A549 (cell line): ENCODE data around the gene EXOC6. TPM values are rescaled to one million over a fixed set of nuclear protein-coding genes. Genes with fewer than 3 reads are reported as not detected.

Experiments
- ATAC-seq, 2 experiments: fragments of 200-7000 bp in 1 of 2; fragments of >200 bp in 1 of 2; cut with Nextera tagmentation in 1 of 2; cut with Tn5 transposase in 1 of 2; 3 replicates each; pipeline versions ENCODE4 v1.8.0 to v1.9.1; 2018 to 2020; ENCODE audit warnings: mild to moderate bottlenecking in 1 of 2, moderate library complexity in 1 of 2
- CTCF ChIA-PET: fragments of 300-600 bp; sonication (Branson Sonifier 250); formaldehyde crosslinking; extraction: SDS; loops from one replicate; lab custom pipeline; 2021; ENCODE audit warnings: antibody characterized with exemption, inconsistent platforms; lab: Yijun Ruan, JAX
- POLR2A ChIA-PET: fragments of 350-600 bp; formaldehyde crosslinking; extraction: SDS; loops from one replicate; lab custom pipeline; 2021; ENCODE audit warnings: antibody characterized with exemption, inconsistent platforms; lab: Yijun Ruan, JAX
- DNase-seq, 2 experiments: peaks; one replicate each; pipeline versions ENCODE4 v3.0.0 to v3.0.0-alpha.2; 2011 to 2016; ENCODE audit warnings: low read depth in 1 of 2, low spot score in 1 of 2
- FAIRE-seq: peaks from 2 replicates; lab custom pipeline; 2011; peaks lifted over from hg19 to GRCh38; lab: Jason Lieb, UNC
- H3K27ac ChIP-seq, 2 experiments: fragments of >200 bp; sonication (Bioruptor Twin); formaldehyde crosslinking; 3 replicates each; pipeline ENCODE4 v1.5.1; 2016 to 2017
- H3K4me1 ChIP-seq: fragments of >200 bp; sonication (Bioruptor Twin); formaldehyde crosslinking; 3 replicates; pipeline ENCODE4 v1.6.1; 2016
- H3K4me2 ChIP-seq: fragments of >200 bp; sonication (Bioruptor Twin); formaldehyde crosslinking; 3 replicates; pipeline ENCODE4 v1.6.1; 2016
- H3K4me3 ChIP-seq: fragments of >200 bp; sonication (Bioruptor Twin); formaldehyde crosslinking; 3 replicates; pipeline ENCODE4 v1.5.1; 2016
- H3K9me3 ChIP-seq: fragments of >200 bp; sonication (Bioruptor Twin); formaldehyde crosslinking; 3 replicates; pipeline ENCODE4 v1.6.1; 2016
- BCL3 ChIP-seq: fragments of >200 bp; sonication (Bioruptor Twin); formaldehyde crosslinking; IDR thresholded peaks from 3 replicates; pipeline ENCODE4 v1.6.1; 2016
- CBX2 ChIP-seq: fragments of 200-600 bp; sonication (generic); IDR thresholded peaks from 2 replicates; pipeline ENCODE4 v1.6.1; 2016; ENCODE audit warnings: low read depth, mild to moderate bottlenecking, borderline replicate concordance
- CEBPB ChIP-seq, 2 experiments: fragments of >200 bp in 1 of 2; sonication (Bioruptor Twin) in 1 of 2; formaldehyde crosslinking in 1 of 2; IDR thresholded peaks; 2 replicates each; pipeline ENCODE4 v1.6.1; 2012 to 2016
- CTCF ChIP-seq: fragments of >200 bp; sonication (Bioruptor Twin); formaldehyde crosslinking; IDR thresholded peaks from 3 replicates; pipeline ENCODE4 v1.5.1; 2016
- EP300 ChIP-seq, 2 experiments: fragments of >200 bp; sonication (Bioruptor Twin); formaldehyde crosslinking; IDR thresholded peaks; 2 replicates in 1 of 2; 3 replicates in 1 of 2; pipeline ENCODE4 v1.6.1; 2016 to 2017
- FOSL2 ChIP-seq, 2 experiments: fragments of 450-650 bp in 1 of 2; fragments of >200 bp in 1 of 2; sonication (Bioruptor Twin) in 1 of 2; formaldehyde crosslinking; IDR thresholded peaks; 2 replicates each; pipeline versions ENCODE4 v1.5.0 to v1.6.1; 2016 to 2020; ENCODE audit warnings: mild to moderate bottlenecking in 1 of 2, moderate library complexity in 1 of 2
- HEYL ChIP-seq: fragments of 250-450 bp; sonication (Bioruptor Pico); IDR thresholded peaks from 2 replicates; pipeline ENCODE4 v1.8.0; 2021; ENCODE audit warnings: mild to moderate bottlenecking, moderate library complexity
- HMGXB4 ChIP-seq: fragments of 250-450 bp; sonication (Bioruptor Pico); IDR thresholded peaks from 2 replicates; pipeline ENCODE4 v1.5.0; 2021; ENCODE audit warnings: mild to moderate bottlenecking, moderate library complexity, borderline replicate concordance
- HOXB13 ChIP-seq: fragments of 250-450 bp; sonication (Bioruptor Pico); IDR thresholded peaks from 2 replicates; pipeline ENCODE4 v1.5.0; 2020; ENCODE audit warnings: low read depth, mild to moderate bottlenecking, moderate library complexity
- HOXB5 ChIP-seq: fragments of 250-450 bp; sonication (Bioruptor Pico); IDR thresholded peaks from 2 replicates; pipeline ENCODE4 v1.5.0; 2020; ENCODE audit warnings: mild to moderate bottlenecking, moderate library complexity
- JUN ChIP-seq, 2 experiments: fragments of >200 bp; sonication (Bioruptor Twin); formaldehyde crosslinking; IDR thresholded peaks; 2 replicates in 1 of 2; 3 replicates in 1 of 2; pipeline ENCODE4 v1.6.1; 2016 to 2017
- JUNB ChIP-seq: fragments of >200 bp; sonication (Bioruptor Twin); formaldehyde crosslinking; IDR thresholded peaks from 2 replicates; pipeline ENCODE4 v1.6.1; 2016
- MAZ ChIP-seq: fragments of 150-350 bp; IDR thresholded peaks from 2 replicates; pipeline ENCODE4 v1.6.1; 2014; ENCODE audit warnings: antibody characterized with exemption, low read depth, low read length, borderline replicate concordance
- NPAS2 ChIP-seq: fragments of 250-450 bp; sonication (Bioruptor Pico); IDR thresholded peaks from 2 replicates; pipeline ENCODE4 v1.8.0; 2022; ENCODE audit warnings: mild to moderate bottlenecking, moderate library complexity, borderline replicate concordance
- RARB ChIP-seq: fragments of 250-450 bp; sonication (Bioruptor Pico); IDR thresholded peaks from 2 replicates; pipeline ENCODE4 v1.8.0; 2021; ENCODE audit warnings: mild to moderate bottlenecking, moderate library complexity
- SMC3 ChIP-seq: fragments of >200 bp; sonication (Bioruptor Twin); formaldehyde crosslinking; IDR thresholded peaks from 3 replicates; pipeline ENCODE4 v1.6.1; 2018; ENCODE audit warnings: inconsistent platforms
- SREBF2 ChIP-seq: fragments of 450-650 bp; IDR thresholded peaks from 2 replicates; pipeline ENCODE4 v1.6.1; 2014; ENCODE audit warnings: mild to moderate bottlenecking, moderate library complexity
- TFCP2L1 ChIP-seq: fragments of 250-450 bp; sonication (Bioruptor Pico); IDR thresholded peaks from 2 replicates; pipeline ENCODE4 v1.5.0; 2021; ENCODE audit warnings: mild to moderate bottlenecking
- ZFP36 ChIP-seq: fragments of 450-650 bp; IDR thresholded peaks from 2 replicates; pipeline ENCODE4 v1.6.1; 2014; ENCODE audit warnings: borderline replicate concordance; ENCODE audit not compliant: partially characterized antibody
- WGBS: methylation state at CpG from one replicate; pipeline ENCODE4 v1.1.6; 2017; ENCODE audit errors: missing lambda C conversion rate; 5-methylcytosine and 5-hydroxymethylcytosine counted together
- polyA plus RNA-seq, 4 experiments: library from polyadenylated mRNA; depleted of rRNA in 3 of 4; stranded (reverse); fragments of >200 nt; fragmentation: RNase III in 1 of 4; extraction: RNeasy Plus Mini Kit Qiagen cat#74134 plus additional on column Dnase treatment in 1 of 4; gene quantifications; 2 replicates in 3 of 4; 3 replicates in 1 of 4; pipeline ENCODE4 v1.2.3, GENCODE V29; 2011 to 2017
- TF ChIP-seq, protein P1 (sequence below): IDR thresholded peaks from 2 replicates; pipeline ENCODE4 v1.6.1; 2012

The EXOC6 gene
- polyA plus RNA-seq, 2 of the 4 experiments (the other 2 are of a cell fraction): 16.8 to 48.5 TPM

DNA sequence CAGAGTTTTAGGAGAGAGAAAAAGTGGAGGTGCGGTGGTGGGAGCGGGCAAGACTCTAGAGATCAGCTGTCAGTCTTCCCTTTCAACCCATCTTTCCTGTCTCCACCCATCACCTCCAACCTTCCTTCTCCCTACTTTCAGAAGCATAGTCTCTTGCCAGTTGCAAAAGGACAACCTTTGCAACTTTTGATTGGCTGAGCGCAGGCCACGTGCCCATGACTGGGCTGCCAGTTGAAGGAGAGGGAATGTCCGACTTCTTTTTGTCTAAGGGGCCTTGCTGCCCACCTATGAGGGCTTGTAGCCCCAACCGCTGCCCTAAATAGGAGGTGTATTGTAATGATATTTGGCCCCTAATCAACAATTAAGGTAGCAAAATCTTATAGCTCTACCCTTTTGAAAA lies 238.0 kb downstream of the EXOC6 start:
- DNase-seq (no peak), ATAC-seq (no peak), FAIRE-seq (no peak)
- TF ChIP-seq SREBF2 (no peak), HMGXB4 (CRISPR knock-in tag) (no peak), RARB (no peak), JUN (IDR thresholded peaks at IDR 0.05) (no peak), EP300 (IDR thresholded peaks at IDR 0.05) (no peak), BCL3 (no peak), CTCF (no peak), HOXB5 (no peak), ZFP36 (no peak), TFCP2L1 (CRISPR knock-in tag) (no peak), HOXB13 (CRISPR knock-in tag) (no peak), CEBPB (IDR thresholded peaks at IDR 0.05) (no peak), SMC3 (no peak), CBX2 (no peak), JUNB (no peak), FOSL2 (IDR thresholded peaks at IDR 0.05) (no peak), FOSL2 (CRISPR knock-in tag; IDR thresholded peaks at IDR 0.05) (no peak)
- TF ChIP-seq, protein P1, sequence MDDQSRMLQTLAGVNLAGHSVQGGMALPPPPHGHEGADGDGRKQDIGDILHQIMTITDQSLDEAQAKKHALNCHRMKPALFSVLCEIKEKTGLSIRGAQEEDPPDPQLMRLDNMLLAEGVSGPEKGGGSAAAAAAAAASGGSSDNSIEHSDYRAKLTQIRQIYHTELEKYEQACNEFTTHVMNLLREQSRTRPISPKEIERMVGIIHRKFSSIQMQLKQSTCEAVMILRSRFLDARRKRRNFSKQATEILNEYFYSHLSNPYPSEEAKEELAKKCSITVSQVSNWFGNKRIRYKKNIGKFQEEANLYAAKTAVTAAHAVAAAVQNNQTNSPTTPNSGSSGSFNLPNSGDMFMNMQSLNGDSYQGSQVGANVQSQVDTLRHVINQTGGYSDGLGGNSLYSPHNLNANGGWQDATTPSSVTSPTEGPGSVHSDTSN: no peak
- Histone ChIP-seq H3K4me3 (no peak overlapping the region), H3K4me1 (no peaks in the 10 kb centered on the region), H3K4me2 (no peak overlapping the region), H3K9me3 (no peaks in the 10 kb centered on the region), H3K27ac (no peak overlapping the region)
- WGBS: 88% methylated on average over 6 of the region's 6 CpGs
- ChIA-PET POLR2A (no interaction called here), CTCF (interaction anchor here (1.1 kb wide), 1 partner anchor 210 kb away, joined by 3 read pairs; no protein-coding TSS in a partner anchor)

DNA sequence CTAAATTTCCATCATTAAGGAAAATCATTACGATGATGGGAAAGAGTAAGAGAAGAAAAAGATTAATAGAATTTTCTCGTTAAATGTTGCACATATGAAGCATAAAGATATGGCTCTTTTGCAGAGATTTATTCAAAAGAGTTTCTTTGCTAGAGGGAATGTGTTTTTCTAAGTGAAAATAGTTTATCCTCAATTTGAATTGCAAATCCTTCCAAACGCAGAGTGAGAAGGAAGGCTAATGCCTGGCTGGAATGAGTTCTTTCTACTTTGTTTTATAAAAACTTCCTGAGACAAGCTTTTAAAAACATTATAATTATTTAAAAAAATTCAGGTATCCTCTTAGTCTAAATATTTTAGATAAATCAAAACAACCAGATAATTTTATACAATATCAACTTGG lies 239.5 kb downstream of the EXOC6 start:
- WGBS: 80% methylated on average over 3 of the region's 3 CpGs
- ChIA-PET POLR2A (no interaction called here), CTCF (interaction anchor here (1.1 to 2.8 kb wide), 2 partner anchors 8 to 202 kb away, joined by 3 to 21 read pairs; no protein-coding TSS in a partner anchor)
- Histone ChIP-seq H3K9me3 (no peaks in the 10 kb centered on the region), H3K4me3 (no peak overlapping the region), H3K4me1 (no peaks in the 10 kb centered on the region), H3K4me2 (no peak overlapping the region), H3K27ac (no peak overlapping the region)
- no peak for DNase-seq
- no peak for ATAC-seq
- FAIRE-seq: no peak
- TF ChIP-seq TFCP2L1 (CRISPR knock-in tag) (no peak), HOXB13 (CRISPR knock-in tag) (no peak), MAZ (no peak), HEYL (CRISPR knock-in tag) (no peak), EP300 (IDR thresholded peaks at IDR 0.05) (no peak), NPAS2 (CRISPR knock-in tag) (no peak)
